NCI-H69 (cell line): Measurements from ENCODE around the gene DDX31.

Experiments
- DNase-seq: peaks from one replicate; lab custom pipeline; 2025; lab: John Stamatoyannopoulos, UW

DDX31 gene

DNA sequence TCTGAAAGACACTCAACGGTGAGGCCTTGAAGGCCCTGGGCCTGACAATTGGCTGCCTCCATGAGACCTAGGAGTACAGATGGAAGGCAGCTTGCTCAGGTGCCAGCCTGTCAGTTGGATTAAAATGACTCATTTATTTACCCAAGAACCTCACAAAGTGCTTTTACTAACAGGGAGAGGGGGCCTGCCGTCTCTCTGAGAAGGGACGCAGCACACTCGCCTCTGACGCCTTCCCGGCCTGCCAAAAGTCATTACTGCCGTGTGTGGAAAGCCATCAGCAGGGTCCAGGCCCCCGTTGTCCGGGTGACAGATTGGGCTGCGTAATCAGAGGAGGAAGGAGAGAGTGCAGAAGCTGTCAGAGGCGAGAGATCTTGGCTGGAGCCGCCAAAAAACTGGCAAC is 32.4 kb downstream of the DDX31 start:
- peak; percentile 99 for DNase-seq

GRCh38 chr9:132634327-132634726 is 35.5 kb downstream of the DDX31 start:
- no peak for DNase-seq

DNA sequence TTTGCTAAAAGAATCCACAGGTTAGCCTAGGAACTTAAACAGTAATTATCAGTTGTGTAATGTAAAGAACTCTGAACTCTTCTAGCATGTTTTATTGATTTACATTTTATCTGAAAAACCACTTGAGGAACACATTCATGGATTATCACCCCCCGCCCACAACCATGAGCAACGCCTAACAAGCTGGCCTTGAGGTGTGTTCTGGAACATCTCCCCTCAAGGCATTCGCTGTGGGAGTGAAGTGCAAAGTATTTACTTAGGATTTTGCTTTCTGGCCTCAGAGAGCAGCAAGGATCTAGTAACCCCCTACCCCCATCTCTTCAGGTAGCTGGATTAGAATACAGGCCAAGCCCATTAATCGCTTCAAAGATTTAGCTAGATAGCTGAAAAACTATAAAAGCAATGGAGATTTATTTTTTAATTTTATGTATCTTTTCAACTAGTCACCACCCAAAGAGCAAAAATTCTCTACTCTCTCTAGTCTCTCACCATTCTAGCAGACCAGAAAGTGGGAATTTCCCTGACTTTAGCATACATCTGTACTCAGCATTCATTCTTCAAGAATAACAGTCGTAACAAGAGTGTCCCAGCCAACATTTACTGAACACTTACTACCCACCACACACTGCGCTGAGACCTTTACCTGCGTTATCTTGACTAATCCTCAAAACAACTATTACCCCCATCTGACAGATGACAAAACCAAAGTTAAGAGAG is 37.2 kb downstream of the DDX31 start:
- DNase-seq, result peak; percentile 65

DNA sequence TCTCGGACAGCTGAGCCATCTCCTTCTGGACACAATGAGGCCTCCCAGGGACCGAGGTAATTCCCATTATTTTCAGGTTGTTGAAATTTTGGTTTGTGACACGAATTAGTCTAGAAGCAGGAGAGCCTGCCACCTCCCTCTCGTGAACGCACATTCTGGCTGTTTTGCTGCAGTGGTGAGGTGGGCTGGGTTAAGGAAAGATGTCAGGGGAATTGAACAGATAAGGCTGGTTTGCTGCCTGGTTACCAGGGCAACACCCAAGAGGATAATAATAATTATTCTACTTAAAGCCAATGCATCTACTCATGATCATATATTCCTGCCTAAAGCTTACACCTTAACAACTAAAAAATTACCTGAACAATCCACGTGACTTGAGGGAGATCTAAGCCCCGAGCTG is 38.1 kb downstream of the DDX31 start:
- no peak for DNase-seq

DNA sequence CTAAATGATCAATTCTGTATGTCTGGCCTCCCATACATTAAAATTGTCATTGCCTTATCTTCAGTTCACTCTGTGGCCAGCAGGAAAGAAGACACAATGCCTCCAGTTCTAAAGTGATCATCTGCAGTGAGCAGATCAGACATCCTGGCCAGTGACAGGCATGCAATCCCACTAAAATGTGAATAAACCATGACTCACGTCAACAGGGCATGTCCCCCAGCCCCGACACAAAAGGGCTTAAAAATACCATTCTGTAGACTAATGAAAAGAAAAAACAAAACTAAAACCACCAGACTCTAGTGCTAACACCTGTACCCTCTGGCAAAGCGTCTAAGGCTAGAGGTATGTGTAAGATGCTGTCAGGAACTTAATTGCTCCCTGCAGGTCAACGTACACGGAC is 38.5 kb downstream of the DDX31 start:
- peak; percentile 66 for DNase-seq

- peak; percentile 70 for DNase-seq
Measured at GRCh38 chr9:132630811-132631210, 39.0 kb downstream of the DDX31 start.

DNA sequence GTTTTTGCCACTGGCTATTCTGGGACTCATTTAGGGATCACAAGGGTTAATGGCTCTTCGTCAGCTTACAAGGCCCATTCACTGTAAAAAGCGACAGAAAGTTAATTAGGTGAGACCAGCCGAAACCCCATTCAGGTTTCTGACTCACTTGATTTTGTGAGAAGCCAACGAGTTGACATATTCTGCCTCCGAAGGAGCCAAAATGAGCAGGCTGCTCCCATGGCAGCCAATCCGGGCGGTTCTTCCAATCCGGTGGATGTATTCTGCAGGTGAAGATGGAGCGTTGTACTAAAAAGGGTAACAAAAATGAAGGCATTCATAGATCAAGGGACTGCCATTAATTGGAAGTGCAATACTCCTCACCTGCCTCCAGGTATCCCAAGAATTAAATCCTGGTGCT is 39.7 kb downstream of the DDX31 start:
- peak; percentile 16 for DNase-seq

GRCh38 chr9:132628746-132629145 is 41.0 kb downstream of the DDX31 start:
- no peak for DNase-seq

- DNase-seq, result no peak
Measured at GRCh38 chr9:132627594-132627993, 42.2 kb downstream of the DDX31 start.

- DNase-seq, result peak; percentile 77
Measured at GRCh38 chr9:132627106-132627505, 42.7 kb downstream of the DDX31 start.

DNA sequence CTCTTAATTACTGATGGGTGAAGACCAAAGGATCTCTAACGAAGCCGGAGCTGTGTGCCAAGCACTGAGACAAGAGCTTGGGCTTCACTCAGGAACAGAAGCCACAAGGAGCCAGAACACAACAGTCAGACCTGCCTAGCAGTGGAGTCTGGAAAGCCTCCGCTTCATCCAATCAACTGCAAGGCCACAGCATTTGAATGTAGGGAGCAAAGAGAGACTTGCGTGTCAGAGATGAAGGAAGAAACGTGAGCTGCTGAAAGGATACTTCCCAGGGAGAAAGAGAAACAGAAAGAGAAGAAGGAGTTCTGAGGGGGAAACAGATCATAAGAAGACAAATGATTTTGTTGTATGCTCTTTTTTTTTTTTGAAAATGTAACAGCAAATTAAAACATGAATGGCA is 43.5 kb downstream of the DDX31 start:
- no peak for DNase-seq

DNA sequence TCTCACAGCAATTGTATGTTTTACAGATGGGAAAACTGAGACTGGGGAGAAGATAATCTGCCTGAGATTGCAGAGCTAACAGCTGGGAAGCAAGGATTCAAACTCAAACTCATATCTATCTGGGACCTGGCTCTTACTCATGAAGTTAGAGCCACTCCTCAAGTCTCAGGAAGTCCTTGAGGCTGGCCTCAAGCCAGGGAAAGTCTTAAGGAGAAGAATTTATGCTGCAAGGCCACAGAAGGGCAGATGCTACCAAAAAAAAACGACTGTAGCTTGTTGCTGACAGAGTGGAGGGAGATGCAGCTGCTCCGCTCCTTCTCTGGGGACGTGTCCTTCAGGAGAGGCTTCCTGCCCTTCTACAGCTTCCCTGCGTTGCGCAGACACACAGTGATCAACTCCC is 47.6 kb downstream of the DDX31 start:
- DNase-seq, result no peak

DNA sequence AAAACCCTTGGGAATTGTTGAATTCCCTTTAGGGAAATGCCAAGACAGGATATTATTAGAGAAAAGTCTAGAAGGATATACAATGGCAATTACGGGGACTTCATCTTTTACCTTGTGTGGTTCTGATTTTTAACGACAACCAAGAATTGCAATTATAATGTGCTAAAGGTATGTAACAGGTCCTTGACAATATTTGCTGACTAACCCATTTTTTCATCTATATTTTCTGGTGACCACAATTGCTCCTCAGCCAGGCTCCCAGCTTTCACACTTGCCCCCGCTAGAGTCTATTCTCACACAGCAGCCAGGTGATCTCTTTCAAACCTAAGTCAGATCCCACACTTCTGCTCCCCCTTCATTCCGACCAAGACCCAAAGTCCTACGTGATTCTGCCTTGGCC is 53.1 kb downstream of the DDX31 start:
- DNase-seq, result no peak

DNA sequence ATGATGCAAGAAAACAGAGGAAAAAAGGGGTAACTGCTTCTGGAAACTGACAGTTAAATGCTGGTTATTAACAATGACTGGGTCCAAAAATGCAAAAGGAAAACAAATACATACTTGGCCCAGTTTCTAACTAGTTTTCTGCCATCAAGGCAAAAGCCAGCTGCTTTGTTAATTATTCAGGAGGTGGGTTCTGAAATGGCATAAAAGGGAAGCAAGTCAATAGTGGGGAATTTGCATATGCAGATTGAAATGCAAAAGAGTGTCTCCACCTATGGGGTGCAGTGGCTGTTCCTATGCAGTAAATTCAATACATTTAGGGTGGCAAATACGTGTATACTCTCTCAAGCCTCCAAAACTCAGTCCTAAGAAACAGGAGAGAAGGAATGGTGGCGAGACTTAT is 54.0 kb downstream of the DDX31 start:
- no peak for DNase-seq

DNA sequence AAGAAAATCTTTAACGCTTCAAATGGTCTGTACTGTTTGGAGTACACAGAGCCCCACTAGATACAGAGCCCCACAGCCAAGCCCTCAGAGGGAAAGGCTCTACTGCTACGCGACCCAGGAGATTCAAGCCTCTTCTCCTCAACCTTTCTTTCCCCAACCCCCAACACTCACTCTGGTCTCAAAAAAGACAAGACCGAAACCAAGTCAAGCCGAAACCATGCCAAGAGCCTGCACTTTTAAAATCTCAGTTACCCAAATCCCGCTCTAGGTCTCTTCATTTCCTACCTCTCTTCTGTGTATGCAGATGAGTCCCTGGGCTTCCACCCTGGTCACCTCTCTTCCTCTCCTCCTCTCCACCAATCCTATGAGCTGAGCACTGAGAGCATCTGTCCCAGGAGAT is 55.5 kb downstream of the DDX31 start:
- DNase-seq, result no peak

- no peak for DNase-seq
Measured at GRCh38 chr9:132610661-132611060, 59.1 kb downstream of the DDX31 start.

DNA sequence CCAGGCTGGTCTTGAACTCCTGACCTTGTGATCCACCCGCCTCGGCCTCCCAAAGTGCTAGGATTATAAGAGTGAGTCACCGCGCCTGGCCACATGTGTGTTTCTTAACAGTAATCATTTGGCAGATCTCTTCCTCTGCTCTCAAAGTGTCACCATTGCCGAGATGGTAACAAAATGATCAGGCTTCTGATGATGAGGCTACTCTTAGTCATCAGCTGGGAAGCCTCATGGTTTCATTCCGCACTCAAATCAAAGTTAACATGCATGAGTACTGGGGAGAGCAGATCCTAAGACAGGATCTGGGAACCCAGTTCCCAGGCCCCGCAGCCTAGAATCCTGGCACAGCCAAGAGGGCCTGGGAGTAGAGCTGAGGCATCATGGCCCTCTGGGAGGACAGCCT is 60.0 kb downstream of the DDX31 start:
- no peak for DNase-seq

DNA sequence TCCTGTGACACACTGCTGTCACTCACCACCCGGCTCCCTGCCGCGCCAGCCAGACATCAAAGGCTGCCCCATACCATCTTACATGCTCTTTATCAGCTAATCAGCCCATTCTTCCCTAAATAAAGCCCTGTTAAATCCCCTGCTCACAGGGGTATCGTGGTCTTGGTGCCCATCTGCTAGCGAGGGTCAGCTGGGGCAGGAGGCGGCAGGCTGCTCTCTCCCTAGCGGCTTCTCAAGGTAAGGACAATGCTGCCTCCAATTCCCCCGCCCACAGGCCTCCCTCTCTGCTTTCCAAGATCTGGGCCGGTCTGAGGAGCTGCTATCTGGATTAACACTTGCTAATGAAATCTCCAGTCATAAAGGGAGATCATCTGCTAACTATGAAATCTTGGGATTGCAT is 60.6 kb downstream of the DDX31 start:
- no peak for DNase-seq

DNA sequence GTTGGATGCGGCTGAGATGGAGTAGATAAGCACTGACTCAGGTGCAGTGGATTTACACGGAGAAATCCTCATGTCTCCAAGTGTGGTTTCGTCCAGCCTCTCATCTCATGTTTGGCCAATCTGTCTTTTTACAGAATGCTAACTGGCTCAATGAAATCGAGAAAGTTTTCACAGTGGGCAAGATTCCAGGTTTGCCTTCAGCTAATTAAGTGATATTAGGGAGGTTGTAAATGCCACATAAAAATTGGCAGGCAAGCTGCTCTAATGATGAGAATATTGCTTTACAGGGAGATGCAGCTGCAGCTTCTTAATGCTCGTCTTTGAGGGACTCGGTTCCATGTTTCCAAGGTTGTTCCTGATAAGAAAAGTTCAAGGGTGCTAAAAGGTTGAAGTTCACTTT is 63.7 kb downstream of the DDX31 start:
- no peak for DNase-seq

GRCh38 chr9:132605387-132605786 is 64.4 kb downstream of the DDX31 start:
- DNase-seq, result no peak

DNA sequence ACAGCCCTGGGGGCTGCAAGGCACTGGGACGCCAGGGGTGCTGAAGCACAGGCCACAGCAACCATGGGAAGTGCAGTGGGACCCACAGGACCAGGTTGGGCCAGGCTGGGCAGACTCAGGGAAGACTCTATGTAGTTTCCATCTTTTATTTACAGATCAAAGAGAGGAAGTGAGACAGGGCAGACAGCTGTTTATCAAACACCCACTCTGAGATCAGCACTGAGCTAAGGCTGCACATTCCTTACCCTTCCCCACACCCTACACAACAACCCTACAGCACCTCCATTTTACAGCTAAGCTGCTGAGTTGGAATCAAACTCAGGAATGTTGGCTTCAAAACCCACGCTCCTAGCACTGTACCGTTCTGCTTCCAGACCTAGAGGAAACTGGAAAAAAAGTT is 67.6 kb downstream of the DDX31 start:
- no peak for DNase-seq

- no peak for DNase-seq
Measured at GRCh38 chr9:132600326-132600984, 69.3 kb downstream of the DDX31 start.

- DNase-seq, result no peak
Measured at GRCh38 chr9:132597073-132597775, 72.6 kb downstream of the DDX31 start.
